T-helper 2 cell treated with Interferon-gamma antibody and Interleukin-4, amounts not matched to agents 5 μg/mL and 100 μg/mL, for 36 hours (primary cell): ENCODE results near the gene KIAA1958.

Experiments
- DNase-seq: peaks from one replicate; pipeline ENCODE4 v3.0.0; 2021; ENCODE audit warnings: low spot score
- H3K27ac Mint-ChIP-seq: one replicate; pipeline ENCODE4 v1.8.0; 2021; ENCODE audit warnings: mild to moderate bottlenecking, mixed read lengths
- H3K27me3 Mint-ChIP-seq: one replicate; pipeline ENCODE4 v1.8.0; 2021; ENCODE audit warnings: low read depth, mixed read lengths
- H3K36me3 Mint-ChIP-seq: one replicate; pipeline ENCODE4 v1.8.0; 2021; ENCODE audit warnings: low read depth, mixed read lengths
- H3K4me1 Mint-ChIP-seq: one replicate; pipeline ENCODE4 v1.8.0; 2021; ENCODE audit warnings: low read depth, mixed read lengths
- H3K4me3 Mint-ChIP-seq: one replicate; pipeline ENCODE4 v1.8.0; 2022; ENCODE audit warnings: mild to moderate bottlenecking, moderate library complexity, mixed read lengths
- H3K9me3 Mint-ChIP-seq: one replicate; pipeline ENCODE4 v1.8.0; 2021; ENCODE audit warnings: mixed read lengths

The KIAA1958 gene

GRCh38 chr9:112486221-112487007 is at the start of gene KIAA1958:
Gene KIAA1958, plus strand, starts transcription at chr9:112486827. Its CDS starts 87,254 bp downstream, at chr9:112574081.
- Mint-ChIP-seq H3K9me3 (no peaks in the 10 kb centered on the region), H3K27me3 (peaks cover 2% of the 10 kb centered on the region), H3K4me1 (peaks cover 27% of the 10 kb centered on the region), H3K36me3 (peaks cover 10% of the 10 kb centered on the region), H3K27ac (peak within 1 kb of the TSS; percentile 96), H3K4me3 (peak within 1 kb of the TSS; percentile 95)
- DNase-seq, result peak; percentile 91

GRCh38 chr9:112437406-112437805 is 49.2 kb upstream of the KIAA1958 start:
- H3K4me1 Mint-ChIP-seq, result no peaks in the 10 kb centered on the region

GRCh38 chr9:112439171-112439570 is 47.5 kb upstream of the KIAA1958 start:
- no peak overlapping the region for H3K4me3 Mint-ChIP-seq
- peaks cover 3% of the 10 kb centered on the region for H3K36me3 Mint-ChIP-seq
- H3K27ac Mint-ChIP-seq, result no peak overlapping the region
- no peaks in the 10 kb centered on the region for H3K27me3 Mint-ChIP-seq
- no peaks in the 10 kb centered on the region for H3K9me3 Mint-ChIP-seq
- no peak for DNase-seq
- no peaks in the 10 kb centered on the region for H3K4me1 Mint-ChIP-seq

More at GRCh38 chr9:112437406-112437805, 49.2 kb upstream of the KIAA1958 start:
- H3K27me3 Mint-ChIP-seq, result no peaks in the 10 kb centered on the region
- H3K27ac Mint-ChIP-seq, result no peak overlapping the region
- no peak overlapping the region for H3K4me3 Mint-ChIP-seq
- H3K9me3 Mint-ChIP-seq, result no peaks in the 10 kb centered on the region
- peaks cover 6% of the 10 kb centered on the region for H3K36me3 Mint-ChIP-seq
- no peak for DNase-seq

- Mint-ChIP-seq H3K27me3 (no peaks in the 10 kb centered on the region), H3K9me3 (no peaks in the 10 kb centered on the region), H3K4me1 (no peaks in the 10 kb centered on the region), H3K36me3 (peaks cover 3% of the 10 kb centered on the region), H3K27ac (no peak overlapping the region), H3K4me3 (no peak overlapping the region)
- DNase-seq, result no peak
These were observed 46.8 kb upstream of the KIAA1958 start for GRCh38 chr9:112439825-112440224.

- Mint-ChIP-seq H3K4me1 (peaks cover 13% of the 10 kb centered on the region), H3K9me3 (no peaks in the 10 kb centered on the region), H3K27me3 (no peaks in the 10 kb centered on the region), H3K4me3 (no peak overlapping the region), H3K36me3 (peaks cover 3% of the 10 kb centered on the region), H3K27ac (no peak overlapping the region)
- DNase-seq, result no peak
These were observed 43.4 kb upstream of the KIAA1958 start for GRCh38 chr9:112443200-112443599.

GRCh38 chr9:112443636-112444035 is 43.0 kb upstream of the KIAA1958 start:
- Mint-ChIP-seq H3K36me3 (peaks cover 3% of the 10 kb centered on the region), H3K27ac (no peak overlapping the region), H3K4me3 (no peak overlapping the region), H3K4me1 (peaks cover 13% of the 10 kb centered on the region), H3K27me3 (no peaks in the 10 kb centered on the region), H3K9me3 (no peaks in the 10 kb centered on the region)
- DNase-seq, result no peak

GRCh38 chr9:112445196-112445595 is 41.4 kb upstream of the KIAA1958 start:
- no peaks in the 10 kb centered on the region for H3K27me3 Mint-ChIP-seq
- H3K27ac Mint-ChIP-seq, result no peak overlapping the region
- H3K4me3 Mint-ChIP-seq, result no peak overlapping the region

GRCh38 chr9:112446080-112446479 is 40.5 kb upstream of the KIAA1958 start:
- H3K4me3 Mint-ChIP-seq, result no peak overlapping the region
- no peak overlapping the region for H3K27ac Mint-ChIP-seq
- H3K27me3 Mint-ChIP-seq, result no peaks in the 10 kb centered on the region
- H3K9me3 Mint-ChIP-seq, result no peaks in the 10 kb centered on the region
- H3K4me1 Mint-ChIP-seq, result peaks cover 13% of the 10 kb centered on the region
- DNase-seq, result no peak
- peaks cover 3% of the 10 kb centered on the region for H3K36me3 Mint-ChIP-seq

More at GRCh38 chr9:112445196-112445595, 41.4 kb upstream of the KIAA1958 start:
- H3K9me3 Mint-ChIP-seq, result no peaks in the 10 kb centered on the region
- DNase-seq, result no peak
- peaks cover 3% of the 10 kb centered on the region for H3K36me3 Mint-ChIP-seq
- H3K4me1 Mint-ChIP-seq, result peaks cover 13% of the 10 kb centered on the region

GRCh38 chr9:112446526-112446925 is 40.1 kb upstream of the KIAA1958 start:
- no peaks in the 10 kb centered on the region for H3K9me3 Mint-ChIP-seq
- H3K36me3 Mint-ChIP-seq, result peaks cover 3% of the 10 kb centered on the region
- DNase-seq, result no peak
- H3K4me3 Mint-ChIP-seq, result no peak overlapping the region
- no peak overlapping the region for H3K27ac Mint-ChIP-seq
- H3K4me1 Mint-ChIP-seq, result peaks cover 13% of the 10 kb centered on the region
- H3K27me3 Mint-ChIP-seq, result no peaks in the 10 kb centered on the region

GRCh38 chr9:112447283-112447761 is 39.3 kb upstream of the KIAA1958 start:
- H3K4me3 Mint-ChIP-seq, result no peak overlapping the region
- DNase-seq, result no peak

GRCh38 chr9:112462855-112463254 is 23.8 kb upstream of the KIAA1958 start:
- Mint-ChIP-seq H3K27ac (no peak overlapping the region), H3K4me3 (no peak overlapping the region)

More at GRCh38 chr9:112447283-112447761, 39.3 kb upstream of the KIAA1958 start:
- Mint-ChIP-seq H3K36me3 (peaks cover 1% of the 10 kb centered on the region), H3K9me3 (no peaks in the 10 kb centered on the region), H3K27ac (no peak overlapping the region), H3K4me1 (peaks cover 13% of the 10 kb centered on the region), H3K27me3 (no peaks in the 10 kb centered on the region)

GRCh38 chr9:112465352-112465751 is 21.3 kb upstream of the KIAA1958 start:
- Mint-ChIP-seq H3K36me3 (peaks cover 20% of the 10 kb centered on the region), H3K4me1 (no peaks in the 10 kb centered on the region), H3K27me3 (no peaks in the 10 kb centered on the region), H3K9me3 (peaks cover 3% of the 10 kb centered on the region), H3K27ac (no peak overlapping the region), H3K4me3 (no peak overlapping the region)
- DNase-seq, result no peak

More at GRCh38 chr9:112462855-112463254, 23.8 kb upstream of the KIAA1958 start:
- no peak for DNase-seq
- Mint-ChIP-seq H3K36me3 (peaks cover 30% of the 10 kb centered on the region), H3K4me1 (no peaks in the 10 kb centered on the region), H3K27me3 (no peaks in the 10 kb centered on the region), H3K9me3 (peaks cover 3% of the 10 kb centered on the region)

- H3K36me3 Mint-ChIP-seq, result peaks cover 13% of the 10 kb centered on the region
- peaks cover 10% of the 10 kb centered on the region for H3K9me3 Mint-ChIP-seq
- no peaks in the 10 kb centered on the region for H3K27me3 Mint-ChIP-seq
- H3K27ac Mint-ChIP-seq, result no peak overlapping the region
- H3K4me1 Mint-ChIP-seq, result no peaks in the 10 kb centered on the region
- no peak for DNase-seq
- no peak overlapping the region for H3K4me3 Mint-ChIP-seq
These were observed 13.6 kb upstream of the KIAA1958 start for GRCh38 chr9:112472996-112473395.

- Mint-ChIP-seq H3K27me3 (no peaks in the 10 kb centered on the region), H3K4me1 (no peaks in the 10 kb centered on the region), H3K4me3 (no peak overlapping the region), H3K9me3 (peaks cover 13% of the 10 kb centered on the region), H3K27ac (no peak overlapping the region), H3K36me3 (peaks cover 15% of the 10 kb centered on the region)
- no peak for DNase-seq
These were observed 12.6 kb upstream of the KIAA1958 start for GRCh38 chr9:112473986-112474385.
